Activated CD4-positive, alpha-beta memory T cell treated with anti-CD3 and anti-CD28 coated beads for 36 hours (primary cell): Measurements from ENCODE around the gene FAM234B. TPM values are rescaled to one million over a fixed set of nuclear protein-coding genes. Genes with fewer than 3 reads are reported as not detected.
"Not testable (repeated sequence)": the region's sequence is repeated elsewhere in the genome, so short reads cannot be mapped to it uniquely, and the experiment has no call there.

Source experiments
- CTCF ChIA-PET: fragments of 350-600 bp; sonication (Branson Sonifier 250); formaldehyde crosslinking; loops from one replicate; lab custom pipeline; 2021; ENCODE audit warnings: antibody characterized with exemption, inconsistent platforms; lab: Charles Lee
- POLR2A ChIA-PET: fragments of 350-600 bp; sonication (Branson Sonifier 250); formaldehyde crosslinking; loops from one replicate; lab custom pipeline; 2021; ENCODE audit warnings: antibody characterized with exemption; lab: Charles Lee
- DNase-seq: peaks from one replicate; pipeline ENCODE4 v3.0.0-alpha.2; 2020
- H3K27ac Mint-ChIP-seq: one replicate; pipeline ENCODE4 v1.8.0; 2021; ENCODE audit warnings: mixed read lengths
- H3K27me3 Mint-ChIP-seq: one replicate; pipeline ENCODE4 v1.8.0; 2021; ENCODE audit warnings: mixed read lengths
- H3K36me3 Mint-ChIP-seq: one replicate; pipeline ENCODE4 v1.8.0; 2021; ENCODE audit warnings: mixed read lengths
- H3K4me1 Mint-ChIP-seq: one replicate; pipeline ENCODE4 v1.8.0; 2021; ENCODE audit warnings: low read depth, mixed read lengths
- H3K4me3 Mint-ChIP-seq: one replicate; pipeline ENCODE4 v1.8.0; 2021; ENCODE audit warnings: mild to moderate bottlenecking, mixed read lengths
- H3K9me3 Mint-ChIP-seq: one replicate; pipeline ENCODE4 v1.8.0; 2021; ENCODE audit warnings: mixed read lengths
- intact Hi-C: fragments of 100-400 bp; cut with micrococcal nuclease; formaldehyde crosslinking; loops from one replicate; pipeline ENCODE4 v1.15.1; 2023
- total RNA-seq, 2 experiments: library from RNA; stranded (reverse); gene quantifications; one replicate each; pipeline ENCODE4 v1.2.3, GENCODE V29; 2021

The FAM234B gene
- total RNA-seq, 2 experiments from 2014 or later, result 6.8 TPM

DNA sequence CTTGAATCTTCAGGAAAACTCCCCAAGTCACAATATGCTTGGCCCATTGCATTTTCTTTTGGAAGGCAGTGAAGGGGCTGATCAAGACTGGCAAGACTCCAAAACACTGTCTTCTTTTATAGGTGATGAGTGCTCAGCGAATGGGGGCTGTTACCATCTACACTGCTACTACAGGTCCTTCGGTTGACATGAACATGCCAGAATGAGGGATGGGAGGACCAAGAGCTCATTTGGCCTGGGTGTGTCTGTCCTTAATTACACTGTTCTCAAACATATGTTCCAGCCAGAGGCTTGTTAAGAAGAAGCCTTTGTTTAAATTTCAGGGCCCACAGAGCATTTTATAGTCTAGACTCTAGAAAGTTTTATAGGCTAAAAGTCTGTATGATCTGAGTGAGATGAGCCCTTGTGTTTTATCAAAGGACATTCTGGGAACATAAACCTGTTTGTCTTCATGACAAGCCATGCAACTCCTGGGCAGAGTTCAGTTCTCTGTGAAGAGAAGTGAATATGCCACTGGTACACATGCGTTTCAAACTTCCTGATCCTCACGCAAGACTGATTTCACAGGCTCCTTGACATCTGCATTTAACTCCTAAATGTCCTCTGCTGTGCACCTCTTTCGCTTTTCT, 4.7 kb upstream of the FAM234B start:
- Mint-ChIP-seq H3K27me3 (peaks cover 3% of the 10 kb centered on the region), H3K9me3 (no peaks in the 10 kb centered on the region), H3K36me3 (no peaks in the 10 kb centered on the region), H3K4me1 (peaks cover 4% of the 10 kb centered on the region), H3K4me3 (no peak overlapping the region), H3K27ac (no peak overlapping the region)
- DNase-seq, result no peak
- intact Hi-C loops, result no loop called here
- POLR2A ChIA-PET, result no interaction called here
- CTCF ChIA-PET, result interaction anchor here (1.9 kb wide), 1 partner anchor 173 kb away, joined by 7 read pairs; no protein-coding TSS in a partner anchor

DNA sequence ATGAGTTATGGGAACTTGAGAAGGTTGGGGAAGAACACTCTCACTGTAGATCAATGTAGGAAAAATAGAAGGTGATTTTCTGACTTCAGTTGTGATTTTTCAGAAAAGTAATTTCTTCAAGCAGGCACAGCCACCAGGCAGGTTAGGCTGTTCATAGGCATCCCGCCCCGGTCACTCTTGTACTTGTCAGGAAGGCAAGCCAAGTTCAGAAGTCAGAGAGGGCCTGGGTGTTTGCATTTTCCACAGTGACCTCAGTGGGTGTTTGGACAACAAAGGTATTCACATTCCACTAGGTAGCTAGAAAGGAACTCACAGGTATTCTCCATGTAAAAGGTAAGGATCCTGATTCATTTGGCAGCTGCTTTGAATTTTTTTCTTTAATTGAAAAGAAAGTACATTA, 3.0 kb upstream of the FAM234B start:
- ChIA-PET POLR2A (no interaction called here), CTCF (no interaction called here)
- Mint-ChIP-seq H3K27ac (no peak overlapping the region), H3K9me3 (no peaks in the 10 kb centered on the region), H3K4me1 (peaks cover 19% of the 10 kb centered on the region), H3K27me3 (peaks cover 3% of the 10 kb centered on the region), H3K4me3 (no peak overlapping the region), H3K36me3 (no peaks in the 10 kb centered on the region)
- intact Hi-C loops, result no loop called here
- no peak for DNase-seq

DNA sequence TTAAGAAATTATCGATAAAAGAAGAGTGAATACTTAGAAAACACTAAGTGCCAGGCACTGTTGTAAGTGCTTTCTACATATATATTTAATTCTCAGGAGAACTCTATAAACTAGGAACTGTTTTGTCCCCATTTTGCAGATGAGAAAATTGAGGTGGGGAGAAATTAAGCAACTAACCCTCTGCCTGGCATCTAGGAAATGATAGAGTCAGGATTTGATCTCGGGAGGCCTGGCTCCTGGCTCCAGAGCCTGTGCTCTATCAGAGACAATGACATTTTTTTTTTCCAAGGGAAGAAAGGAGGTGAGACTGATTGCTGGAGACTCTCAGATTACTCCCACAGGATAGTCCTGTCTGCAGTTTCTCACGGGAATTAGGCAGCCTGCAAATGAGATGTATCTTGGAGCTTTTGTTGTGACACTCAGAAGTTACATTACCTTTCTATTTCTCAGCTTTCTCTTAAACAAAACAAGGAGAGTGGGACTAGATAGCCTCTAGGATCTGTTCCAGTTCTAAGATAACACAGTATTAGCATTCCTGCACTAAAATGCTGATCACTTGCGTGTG, 1.4 kb upstream of the FAM234B start:
- Mint-ChIP-seq H3K4me3 (no peak overlapping the region), H3K27me3 (peaks cover 3% of the 10 kb centered on the region), H3K9me3 (no peaks in the 10 kb centered on the region), H3K4me1 (peaks cover 25% of the 10 kb centered on the region), H3K27ac (no peak overlapping the region), H3K36me3 (no peaks in the 10 kb centered on the region)
- DNase-seq, result no peak
- ChIA-PET POLR2A (interaction anchor here (1.6 kb wide), 1 partner anchor 59 kb away, joined by 4 read pairs; no protein-coding TSS in a partner anchor), CTCF (interaction anchor here (1.4 to 5.6 kb wide), 2 partner anchors 57 to 169 kb away, joined by 4 to 32 read pairs; no protein-coding TSS in a partner anchor)
- intact Hi-C loops, result no loop called here

DNA sequence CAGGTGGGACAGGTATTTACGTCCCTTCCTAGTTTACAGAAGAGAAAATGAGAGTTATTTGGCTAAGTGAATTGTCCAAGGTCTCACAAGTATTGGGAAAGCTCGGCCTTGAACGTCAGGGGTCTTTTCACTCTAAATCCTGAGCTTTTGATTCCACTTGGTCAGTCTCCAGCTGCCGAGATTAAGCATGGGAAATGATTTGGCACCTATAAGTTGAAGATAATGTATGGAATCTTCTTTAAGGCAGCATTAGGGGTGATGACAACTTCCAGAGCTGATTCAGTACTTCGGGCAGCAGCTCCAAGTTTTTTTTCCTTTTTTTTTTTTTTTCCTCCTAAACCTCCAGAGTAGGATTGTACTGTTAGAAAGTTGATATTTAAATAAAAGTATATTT, 722 bp downstream of the FAM234B start:
- Mint-ChIP-seq H3K9me3 (peaks cover 4% of the 10 kb centered on the region), H3K4me3 (peak overlapping the region; percentile 80), H3K27ac (no peak overlapping the region), H3K4me1 (peaks cover 25% of the 10 kb centered on the region), H3K36me3 (peaks cover 3% of the 10 kb centered on the region), H3K27me3 (peaks cover 3% of the 10 kb centered on the region)
- ChIA-PET CTCF (interaction anchor here (1.5 to 5.6 kb wide), 4 partner anchors 129 to 210 kb away, joined by 3 to 32 read pairs (median 8); no protein-coding TSS in a partner anchor), POLR2A (interaction anchor here (0.5 kb wide), 1 partner anchor 301 kb away, joined by 3 read pairs; no protein-coding TSS in a partner anchor)
- no peak for DNase-seq
- intact Hi-C loops, result no loop called here

DNA sequence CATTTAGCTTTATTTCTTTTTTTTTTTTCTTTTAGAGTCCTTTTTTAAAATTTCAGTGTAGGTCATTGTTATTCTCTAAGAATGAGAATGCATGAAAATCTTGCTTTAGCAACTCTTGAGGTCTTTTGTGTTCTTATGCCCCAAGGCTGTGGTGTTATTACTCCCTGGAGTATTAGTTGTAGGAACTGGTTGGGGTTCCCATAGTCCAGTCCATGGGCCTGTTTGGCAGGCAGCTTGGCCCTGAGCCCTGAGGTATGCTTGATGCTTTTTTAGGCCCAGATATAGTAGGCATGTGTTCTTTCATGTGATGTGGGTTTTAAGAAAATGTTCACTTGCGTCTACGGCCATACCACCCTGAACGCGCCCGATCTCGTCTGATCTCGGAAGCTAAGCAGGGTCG, 1.6 kb downstream of the FAM234B start:
- H3K9me3 Mint-ChIP-seq, result peaks cover 4% of the 10 kb centered on the region
- POLR2A ChIA-PET, result no interaction called here
- intact Hi-C loops, result no loop called here
- peaks cover 25% of the 10 kb centered on the region for H3K4me1 Mint-ChIP-seq
- H3K27me3 Mint-ChIP-seq, result peaks cover 3% of the 10 kb centered on the region
- no peak overlapping the region for H3K27ac Mint-ChIP-seq
- no peak overlapping the region for H3K4me3 Mint-ChIP-seq
- peaks cover 3% of the 10 kb centered on the region for H3K36me3 Mint-ChIP-seq
- DNase-seq, result no peak
- CTCF ChIA-PET, result interaction anchor here (1.5 to 5.6 kb wide), 3 partner anchors 166 to 210 kb away, joined by 3 to 32 read pairs (median 11); no protein-coding TSS in a partner anchor

DNA sequence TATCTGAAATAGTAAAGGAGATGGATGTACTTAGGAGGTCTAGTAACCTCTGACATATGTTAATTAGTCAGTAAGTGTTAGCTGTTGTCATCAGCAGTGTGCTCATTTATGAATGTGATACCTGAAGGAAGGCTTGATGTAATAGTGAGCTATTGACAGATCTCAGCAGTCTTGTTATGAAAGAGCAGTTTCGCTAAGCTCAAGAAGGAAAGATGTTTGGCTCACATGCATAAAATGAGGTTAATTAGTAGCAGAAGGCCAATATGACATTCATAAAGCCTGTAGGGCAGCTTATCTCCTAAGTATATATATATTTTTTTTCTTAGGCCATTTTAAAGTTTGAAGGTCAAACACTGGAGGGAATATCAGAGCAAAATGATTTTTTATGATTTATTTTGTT, 2.8 kb downstream of the FAM234B start:
- DNase-seq, result no peak
- peaks cover 3% of the 10 kb centered on the region for H3K36me3 Mint-ChIP-seq
- ChIA-PET CTCF (interaction anchor here (1.1 to 5.6 kb wide), 3 partner anchors 130 to 209 kb away, joined by 3 to 32 read pairs (median 4); no protein-coding TSS in a partner anchor), POLR2A (interaction anchor here (1.2 kb wide), 1 partner anchor 149 kb away, joined by 6 read pairs; the partner anchor contains the start of gene EMP1)
- H3K4me3 Mint-ChIP-seq, result no peak overlapping the region
- H3K4me1 Mint-ChIP-seq, result peaks cover 31% of the 10 kb centered on the region
- H3K27me3 Mint-ChIP-seq, result peaks cover 3% of the 10 kb centered on the region
- intact Hi-C loops, result loop anchor here (1.0 kb wide), 4 partner anchors 47 to 164 kb away; partner anchors contain the start of genes GSG1 and HEBP1
- H3K27ac Mint-ChIP-seq, result no peak overlapping the region
- peaks cover 4% of the 10 kb centered on the region for H3K9me3 Mint-ChIP-seq

DNA sequence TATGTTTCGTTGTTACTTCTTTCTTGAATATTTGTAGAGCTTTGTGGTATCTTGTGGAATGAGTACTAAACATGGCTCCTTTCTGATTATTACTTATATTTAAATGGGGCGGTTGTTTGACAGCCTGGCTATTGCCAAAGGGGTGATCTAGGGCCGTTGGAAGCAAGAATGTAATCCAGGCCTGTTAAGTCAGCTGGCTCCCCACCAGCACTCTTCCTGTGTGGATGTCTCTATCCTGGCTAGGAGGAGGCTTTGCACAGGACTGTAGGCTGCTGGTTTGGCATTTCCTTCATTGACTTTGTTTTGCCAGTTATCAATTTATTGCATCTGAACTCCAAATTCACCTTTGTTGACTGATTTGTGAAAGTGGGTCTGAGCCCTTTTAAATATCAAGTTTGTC, 5.6 kb downstream of the FAM234B start:
- Mint-ChIP-seq H3K27ac (no peak overlapping the region), H3K9me3 (peaks cover 16% of the 10 kb centered on the region), H3K36me3 (peaks cover 11% of the 10 kb centered on the region), H3K27me3 (no peaks in the 10 kb centered on the region), H3K4me1 (peaks cover 33% of the 10 kb centered on the region), H3K4me3 (no peak overlapping the region)
- no peak for DNase-seq
- POLR2A ChIA-PET, result no interaction called here
- intact Hi-C loops, result no loop called here
- CTCF ChIA-PET, result interaction anchor here (0.6 to 1.5 kb wide), 3 partner anchors 134 to 471 kb away, joined by 3 to 4 read pairs (median 3); no protein-coding TSS in a partner anchor

DNA sequence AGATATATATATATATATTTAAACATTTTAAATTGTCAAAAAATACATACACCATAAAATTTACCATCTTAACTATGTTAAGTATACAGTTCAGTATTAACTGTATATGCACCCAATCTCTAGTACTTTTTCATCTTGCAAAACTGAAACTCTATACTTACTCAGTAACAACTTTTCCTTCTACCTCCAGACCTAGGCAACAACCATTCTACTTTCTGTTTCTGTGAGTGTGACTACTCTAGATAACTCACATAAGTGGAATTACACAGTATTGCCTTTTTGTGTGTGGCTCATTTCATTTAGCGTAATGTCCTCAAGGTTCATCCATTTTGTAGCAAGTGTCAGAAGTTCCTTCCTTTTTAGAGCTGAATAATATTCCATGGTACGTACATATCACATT, 8.2 kb downstream of the FAM234B start:
- Mint-ChIP-seq H3K27me3 (no peaks in the 10 kb centered on the region), H3K4me3 (no peak overlapping the region), H3K36me3 (peaks cover 19% of the 10 kb centered on the region), H3K9me3 (peaks cover 17% of the 10 kb centered on the region), H3K4me1 (peaks cover 13% of the 10 kb centered on the region), H3K27ac (no peak overlapping the region)
- no peak for DNase-seq
- ChIA-PET CTCF (interaction anchor here (1.3 kb wide), 1 partner anchor 203 kb away, joined by 3 read pairs; no protein-coding TSS in a partner anchor), POLR2A (no interaction called here)
- intact Hi-C loops, result no loop called here

DNA sequence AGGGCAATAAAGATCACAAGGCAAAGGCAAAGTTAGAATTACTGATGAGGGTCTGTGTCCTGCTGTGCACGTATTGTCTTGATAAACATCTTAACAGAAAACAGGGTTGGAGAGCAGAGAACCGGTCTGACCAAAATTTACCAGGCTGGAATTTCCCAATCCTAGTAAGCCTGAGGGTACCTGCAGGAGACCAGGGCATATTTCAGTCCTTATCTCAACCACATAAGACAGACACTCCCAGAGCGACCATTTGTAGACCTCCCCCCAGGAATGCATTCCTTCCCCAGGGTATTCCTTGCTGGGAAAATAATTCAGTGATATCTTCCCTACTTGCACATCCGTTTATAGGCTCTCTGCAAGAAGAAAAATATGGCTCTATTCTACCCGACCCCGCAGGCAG, 9.4 kb downstream of the FAM234B start:
- peaks cover 13% of the 10 kb centered on the region for H3K4me1 Mint-ChIP-seq
- POLR2A ChIA-PET, H3K27ac Mint-ChIP-seq, intact Hi-C loops, H3K27me3 Mint-ChIP-seq, DNase-seq, CTCF ChIA-PET, H3K4me3 Mint-ChIP-seq: not testable (repeated sequence)
- peaks cover 15% of the 10 kb centered on the region for H3K9me3 Mint-ChIP-seq
- H3K36me3 Mint-ChIP-seq, result peaks cover 17% of the 10 kb centered on the region

DNA sequence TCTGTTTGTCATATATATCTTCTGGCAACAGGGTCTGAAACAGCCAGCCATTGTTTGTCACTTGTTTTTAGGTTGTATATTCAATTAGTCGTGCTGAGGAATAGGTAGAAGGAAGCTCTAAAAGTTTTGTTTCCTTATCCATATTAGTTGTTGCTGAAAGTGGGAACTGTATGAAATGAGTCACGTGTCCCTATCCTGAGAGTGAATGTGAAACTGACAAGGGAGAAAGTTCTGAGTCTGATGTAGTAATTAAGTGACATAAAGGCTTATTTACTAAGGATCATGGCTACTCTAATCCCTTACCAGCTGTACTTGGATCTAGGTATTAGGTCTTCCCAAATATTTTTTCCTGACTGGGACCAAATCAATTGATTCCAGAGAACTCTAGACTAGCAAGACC, 16.4 kb downstream of the FAM234B start:
- Mint-ChIP-seq H3K4me1 (no peaks in the 10 kb centered on the region), H3K27ac (no peak overlapping the region), H3K27me3 (no peaks in the 10 kb centered on the region), H3K9me3 (no peaks in the 10 kb centered on the region), H3K4me3 (no peak overlapping the region), H3K36me3 (peaks cover 12% of the 10 kb centered on the region)
- no peak for DNase-seq
- intact Hi-C loops, result no loop called here
- ChIA-PET POLR2A (no interaction called here), CTCF (interaction anchor here (1.4 kb wide), 1 partner anchor 195 kb away, joined by 3 read pairs; no protein-coding TSS in a partner anchor)

DNA sequence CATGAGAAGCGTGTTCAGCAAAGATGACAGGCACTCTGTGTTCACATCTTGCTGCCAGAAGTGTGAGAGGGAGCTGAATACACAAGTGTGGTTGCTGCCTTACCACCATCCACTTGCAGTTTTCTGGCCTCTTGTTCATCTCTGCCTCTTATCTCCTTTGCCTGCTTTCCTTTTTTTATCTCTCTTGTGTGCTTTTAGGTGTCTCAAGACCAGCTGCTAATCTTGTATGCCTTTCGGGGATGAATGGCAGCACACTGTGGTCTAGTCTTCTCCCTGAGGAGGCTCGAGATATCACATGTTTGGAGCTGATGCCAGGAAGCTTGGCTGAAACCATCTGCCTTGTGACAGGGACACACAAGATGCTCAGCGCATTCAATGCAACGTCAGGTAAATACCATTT, 17.2 kb downstream of the FAM234B start:
- Mint-ChIP-seq H3K9me3 (no peaks in the 10 kb centered on the region), H3K27ac (no peak overlapping the region), H3K36me3 (peaks cover 7% of the 10 kb centered on the region), H3K27me3 (no peaks in the 10 kb centered on the region), H3K4me3 (no peak overlapping the region), H3K4me1 (no peaks in the 10 kb centered on the region)
- POLR2A ChIA-PET, result no interaction called here
- intact Hi-C loops, result no loop called here
- CTCF ChIA-PET, result interaction anchor here (1.4 kb wide), 1 partner anchor 194 kb away, joined by 3 read pairs; no protein-coding TSS in a partner anchor
- no peak for DNase-seq

DNA sequence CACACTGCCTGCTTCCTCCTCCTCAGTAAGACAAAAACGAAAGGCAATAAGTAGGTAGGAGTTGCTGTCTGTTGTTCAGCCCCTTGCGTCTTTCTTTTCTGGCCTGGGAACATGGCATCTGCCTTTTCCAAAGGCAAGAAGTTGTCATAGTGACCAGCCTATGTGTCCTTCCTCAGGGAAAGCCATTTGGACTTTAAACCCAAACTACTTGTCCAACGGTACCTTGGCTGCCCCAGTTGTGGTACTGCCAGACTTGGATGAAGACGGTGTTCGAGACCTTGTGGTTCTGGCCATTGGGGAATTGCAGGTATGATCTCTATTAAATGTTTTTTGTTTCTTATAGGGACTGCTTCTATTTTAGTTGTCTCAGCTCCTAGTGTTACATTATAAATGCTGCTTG, 18.5 kb downstream of the FAM234B start:
- no peak overlapping the region for H3K27ac Mint-ChIP-seq
- H3K4me3 Mint-ChIP-seq, result no peak overlapping the region
- no peaks in the 10 kb centered on the region for H3K4me1 Mint-ChIP-seq
- no peaks in the 10 kb centered on the region for H3K9me3 Mint-ChIP-seq
- ChIA-PET CTCF (no interaction called here), POLR2A (no interaction called here)
- peaks cover 14% of the 10 kb centered on the region for H3K36me3 Mint-ChIP-seq
- DNase-seq, result no peak
- no peaks in the 10 kb centered on the region for H3K27me3 Mint-ChIP-seq
- intact Hi-C loops, result no loop called here
